Nephron (organoid): ENCODE results near the gene MORN1.

Source experiments
- H3K27ac Mint-ChIP-seq, 3 experiments: 2 replicates each; pipeline ENCODE4 v1.8.0; 2020; ENCODE audit warnings: mixed read lengths in 3 of 3, mild to moderate bottlenecking in 2 of 3, moderate library complexity in 1 of 3
- H3K27me3 Mint-ChIP-seq: 2 replicates; pipeline ENCODE4 v1.8.0; 2021; ENCODE audit warnings: low read depth, mild to moderate bottlenecking, moderate library complexity, mixed read lengths
- H3K36me3 Mint-ChIP-seq: 2 replicates; pipeline ENCODE4 v1.8.0; 2020; ENCODE audit warnings: low read depth, mixed read lengths
- H3K4me1 Mint-ChIP-seq: 2 replicates; pipeline ENCODE4 v1.8.0; 2020; ENCODE audit warnings: mixed read lengths
- H3K4me3 Mint-ChIP-seq, 3 experiments: 2 replicates each; pipeline ENCODE4 v1.8.0; 2020; ENCODE audit warnings: mild to moderate bottlenecking in 3 of 3, mixed read lengths in 3 of 3, moderate library complexity in 2 of 3
- H3K9me3 Mint-ChIP-seq: 2 replicates; pipeline ENCODE4 v1.8.0; 2020; ENCODE audit warnings: mixed read lengths
- CTCF ChIP-seq, 3 experiments: fragments of 200-600 bp; sonication (generic); IDR thresholded peaks; one replicate each; pipeline ENCODE4 v1.5.0; 2021; ENCODE audit warnings: antibody characterized with exemption in 3 of 3; ENCODE audit not compliant: unreplicated experiment in 3 of 3

MORN1 gene

GRCh38 chr1:2392686-2393085 lies 1.3 kb upstream of the MORN1 start:
- Mint-ChIP-seq H3K4me3 (peak overlapping the region; percentile 85 to 97 (median 94)), H3K4me1 (peaks cover 30% of the 10 kb centered on the region), H3K27ac (peak overlapping the region; percentile 76 to 81 (median 80)), H3K36me3 (peaks cover 26% of the 10 kb centered on the region), H3K9me3 (no peaks in the 10 kb centered on the region), H3K27me3 (no peaks in the 10 kb centered on the region)
- no peak for TF ChIP-seq CTCF (IDR thresholded peaks at IDR 0.05; ENCODE audit: unreplicated experiment in 3 of 3)

- Mint-ChIP-seq H3K4me3 (peak overlapping the region; percentile 85 to 97 (median 94)), H3K36me3 (peaks cover 20% of the 10 kb centered on the region), H3K27me3 (no peaks in the 10 kb centered on the region), H3K4me1 (peaks cover 30% of the 10 kb centered on the region), H3K9me3 (no peaks in the 10 kb centered on the region), H3K27ac (peak overlapping the region; percentile 76 to 81 (median 80))
- no peak for TF ChIP-seq CTCF (IDR thresholded peaks at IDR 0.05; ENCODE audit: unreplicated experiment in 3 of 3)
These were observed 666 bp upstream of the MORN1 start for GRCh38 chr1:2391931-2392509.

- no peak for TF ChIP-seq CTCF (IDR thresholded peaks at IDR 0.05; ENCODE audit: unreplicated experiment in 3 of 3)
- Mint-ChIP-seq H3K27me3 (no peaks in the 10 kb centered on the region), H3K36me3 (peaks cover 16% of the 10 kb centered on the region), H3K4me3 (peak overlapping the region; percentile 85 to 89 (median 89)), H3K27ac (no peak overlapping the region), H3K9me3 (no peaks in the 10 kb centered on the region), H3K4me1 (peaks cover 35% of the 10 kb centered on the region)
These were observed 1.7 kb downstream of the MORN1 start for GRCh38 chr1:2389644-2390043.

DNA sequence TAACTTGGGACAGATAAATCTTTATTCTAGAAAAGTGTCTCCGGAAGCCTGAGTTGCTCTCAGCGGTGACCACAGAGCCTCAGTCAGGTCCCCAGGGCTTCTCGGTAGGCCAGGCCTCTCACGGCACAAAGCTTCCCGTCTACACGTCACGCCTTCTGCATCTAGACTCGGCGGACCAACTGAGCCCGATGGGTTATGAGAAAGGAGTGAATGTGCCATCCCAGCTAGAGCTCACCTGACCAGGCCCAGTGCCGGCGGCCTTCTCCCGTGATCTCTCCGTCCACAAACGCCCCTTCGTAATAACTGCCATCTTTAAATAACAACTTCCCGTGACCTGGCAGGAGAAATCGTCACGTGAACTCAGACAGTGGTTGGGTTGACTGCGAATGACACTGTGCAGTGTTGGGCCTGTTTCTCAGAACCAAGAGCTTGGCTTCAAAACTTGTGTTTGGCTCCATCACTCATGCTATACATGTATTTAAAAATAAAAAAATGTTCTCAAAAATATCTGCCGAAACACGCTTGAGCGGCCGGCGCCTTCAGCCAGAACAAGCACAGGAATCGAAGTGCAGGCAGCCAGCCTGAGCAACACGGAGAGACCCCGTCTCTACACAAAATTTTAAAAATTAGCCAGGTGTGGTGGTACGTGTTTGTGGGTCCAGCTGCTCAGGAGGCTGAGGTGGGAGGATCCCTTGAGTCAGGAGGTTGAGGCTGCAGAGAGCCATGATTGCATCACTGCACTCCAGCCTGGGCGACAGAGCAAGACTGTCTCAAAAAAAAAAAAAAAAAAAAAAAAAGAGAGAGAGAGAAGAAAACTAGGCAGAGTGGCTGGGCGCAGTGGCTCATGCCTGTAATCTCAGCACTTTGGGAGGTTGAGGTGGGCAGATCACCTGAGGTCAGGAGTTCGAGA lies 3.1 kb downstream of the MORN1 start:
- no peaks in the 10 kb centered on the region for H3K27me3 Mint-ChIP-seq
- H3K4me1 Mint-ChIP-seq, result peaks cover 35% of the 10 kb centered on the region
- no peaks in the 10 kb centered on the region for H3K9me3 Mint-ChIP-seq
- peaks cover 11% of the 10 kb centered on the region for H3K36me3 Mint-ChIP-seq
- no peak for TF ChIP-seq CTCF (IDR thresholded peaks at IDR 0.05; ENCODE audit: unreplicated experiment in 3 of 3)
- H3K27ac Mint-ChIP-seq, result no peak overlapping the region
- peak overlapping the region; percentile 34 to 60 (median 37) for H3K4me3 Mint-ChIP-seq

DNA sequence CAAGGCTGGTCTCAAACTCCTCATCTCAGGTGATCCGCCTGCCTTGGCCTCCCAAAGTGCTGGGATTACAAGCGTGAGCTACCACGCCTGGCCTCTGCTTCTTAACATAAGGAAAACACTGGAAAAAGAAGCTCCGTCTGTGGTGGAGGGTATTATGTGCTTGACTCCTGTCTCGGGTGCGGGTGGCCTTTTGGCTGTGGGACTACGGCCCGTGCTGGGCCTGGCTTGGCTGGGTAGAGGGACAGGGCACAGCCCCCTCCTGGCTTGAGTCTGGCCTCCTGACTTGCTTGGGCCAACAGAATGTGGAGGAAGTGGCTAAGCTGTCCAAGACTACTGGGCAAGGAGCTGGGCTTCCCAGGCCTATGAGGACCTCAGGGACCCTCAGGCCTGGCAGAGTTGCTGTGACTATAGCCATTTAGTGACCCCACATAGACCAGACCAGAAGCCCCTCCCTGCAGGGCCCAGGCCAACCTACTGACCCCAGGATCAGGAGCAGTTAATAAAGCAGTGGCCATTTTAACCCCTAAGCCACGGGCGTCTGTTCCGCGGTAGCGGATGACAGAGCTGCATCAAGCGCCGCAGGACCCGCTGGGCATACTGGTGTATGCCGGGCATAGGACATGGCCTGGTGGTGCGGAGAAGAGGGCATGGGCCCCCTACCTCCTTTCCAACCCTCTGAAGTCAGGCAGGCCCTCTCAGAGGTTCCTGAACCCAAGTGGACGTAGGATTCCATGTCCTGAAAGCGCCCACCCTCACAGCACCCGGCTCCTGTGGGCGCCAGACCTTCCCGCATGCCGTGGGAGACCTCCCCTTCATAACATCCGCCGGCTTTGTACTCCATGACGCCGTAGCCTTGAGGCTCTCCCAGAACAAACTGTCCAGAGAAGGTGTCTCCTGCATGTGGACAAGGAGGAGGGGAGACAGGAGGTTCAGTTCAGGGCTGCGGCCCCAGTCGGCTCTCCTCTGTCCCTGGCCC lies 4.4 kb downstream of the MORN1 start:
- Mint-ChIP-seq H3K27ac (no peak overlapping the region), H3K4me1 (peaks cover 24% of the 10 kb centered on the region), H3K36me3 (peaks cover 4% of the 10 kb centered on the region), H3K4me3 (peak overlapping the region in 1 of 3 experiments; percentile 29), H3K27me3 (peaks cover 3% of the 10 kb centered on the region), H3K9me3 (no peaks in the 10 kb centered on the region)
- TF ChIP-seq CTCF (IDR thresholded peaks at IDR 0.05; ENCODE audit: unreplicated experiment in 3 of 3), result no peak
